OCI-LY3 (cell line): Measurements from ENCODE around the gene SDHAF2.

ENCODE experiments used
- H2AFZ ChIP-seq: fragments of 200-600, 300-600 bp; shearing (Covaris generic); 2 replicates; pipeline ENCODE4 v1.6.0; 2014; ENCODE audit warnings: antibody characterized with exemption, low read depth, low read length
- H3K27ac ChIP-seq: fragments of 200-600, 300-600 bp; sonication (generic); 2 replicates; pipeline ENCODE4 v1.5.1; 2014; ENCODE audit warnings: mild to moderate bottlenecking, low read length, moderate library complexity, mixed read lengths
- H3K27me3 ChIP-seq: fragments of 200-600, 300-600 bp; sonication (generic); 2 replicates; pipeline ENCODE4 v1.6.1; 2014; ENCODE audit warnings: low read depth, low read length, mixed read lengths
- H3K36me3 ChIP-seq: fragments of 200-600, 300-600 bp; sonication (generic); replicated peaks from 2 replicates; pipeline ENCODE3; 2014; ENCODE audit warnings: low read depth, low read length, mixed read lengths
- H3K4me1 ChIP-seq: fragments of 300-600, 200-600 bp; sonication (generic); 2 replicates; pipeline ENCODE4 v1.6.1; 2014; ENCODE audit warnings: low read length, mixed read lengths
- H3K4me2 ChIP-seq: fragments of 200-600, 300-600 bp; sonication (generic); 2 replicates; pipeline ENCODE4 v1.6.1; 2014; ENCODE audit warnings: low read length, mixed read lengths
- H3K4me3 ChIP-seq: fragments of 300-600, 200-600 bp; sonication (generic); 2 replicates; pipeline ENCODE4 v1.5.1; 2014; ENCODE audit warnings: antibody characterized with exemption, mild to moderate bottlenecking, low read length, moderate library complexity
- H3K79me2 ChIP-seq: fragments of 300-600, 200-600 bp; shearing (Covaris generic); 2 replicates; pipeline ENCODE4 v1.6.1; 2014; ENCODE audit warnings: mild to moderate bottlenecking, low read length, mixed read lengths
- H3K9ac ChIP-seq: fragments of 300-600, 200-600 bp; shearing (Covaris generic); 2 replicates; pipeline ENCODE4 v1.6.0; 2014; ENCODE audit warnings: mild to moderate bottlenecking, low read length, moderate library complexity
- H3K9me3 ChIP-seq: fragments of 200-600, 300-600 bp; shearing (Covaris generic); 2 replicates; pipeline ENCODE4 v1.6.1; 2014; ENCODE audit warnings: low read length, mixed read lengths; ENCODE audit not compliant: insufficient read depth
- H4K20me1 ChIP-seq: fragments of 200-600, 300-600 bp; sonication (generic); 2 replicates; pipeline ENCODE4 v1.6.1; 2016; ENCODE audit warnings: low read length, mixed read lengths; ENCODE audit not compliant: insufficient read depth
- CTCF ChIP-seq: fragments of 200-600, 300-600 bp; sonication (generic); IDR thresholded peaks from 2 replicates; pipeline ENCODE4 v1.5.1; 2014; ENCODE audit warnings: antibody characterized with exemption, low read length, low read depth
- EZH2phosphoT487 ChIP-seq: fragments of 200-600 bp; shearing (Covaris generic); IDR thresholded peaks from 2 replicates; pipeline ENCODE4 v1.6.1; 2018; ENCODE audit warnings: antibody characterized with exemption, mixed run types, low read depth

The SDHAF2 gene

GRCh38 chr11:61486011-61486620, 56.2 kb downstream of the SDHAF2 start:
- Histone ChIP-seq H3K9ac (no peak overlapping the region), H3K79me2 (no peaks in the 10 kb centered on the region), H3K36me3 (no peaks in the 10 kb centered on the region), H3K9me3 (no peaks in the 10 kb centered on the region), H3K27me3 (no peaks in the 10 kb centered on the region), H3K4me1 (no peaks in the 10 kb centered on the region), H4K20me1 (no peaks in the 10 kb centered on the region), H2AFZ (no peak overlapping the region), H3K27ac (no peak overlapping the region), H3K4me2 (no peak overlapping the region), H3K4me3 (no peak overlapping the region)
- TF ChIP-seq CTCF (no peak), EZH2phosphoT487 (no peak)

GRCh38 chr11:61486779-61487178, 56.9 kb downstream of the SDHAF2 start:
- H3K9me3 ChIP-seq, result no peaks in the 10 kb centered on the region
- TF ChIP-seq CTCF (no peak), EZH2phosphoT487 (no peak)
- H3K79me2 ChIP-seq, result no peaks in the 10 kb centered on the region
- H4K20me1 ChIP-seq, result no peaks in the 10 kb centered on the region
- no peaks in the 10 kb centered on the region for H3K4me1 ChIP-seq
- H3K4me3 ChIP-seq, result no peak overlapping the region
- H3K9ac ChIP-seq, result no peak overlapping the region
- no peak overlapping the region for H3K27ac ChIP-seq
- no peak overlapping the region for H3K4me2 ChIP-seq
- no peaks in the 10 kb centered on the region for H3K36me3 ChIP-seq
- H3K27me3 ChIP-seq, result no peaks in the 10 kb centered on the region
- no peak overlapping the region for H2AFZ ChIP-seq

GRCh38 chr11:61487342-61488025, 57.6 kb downstream of the SDHAF2 start:
- Histone ChIP-seq H4K20me1 (no peaks in the 10 kb centered on the region), H3K4me3 (no peak overlapping the region), H3K9me3 (no peaks in the 10 kb centered on the region), H3K27me3 (no peaks in the 10 kb centered on the region), H3K4me2 (no peak overlapping the region), H3K9ac (no peak overlapping the region), H2AFZ (no peak overlapping the region), H3K4me1 (no peaks in the 10 kb centered on the region), H3K79me2 (no peaks in the 10 kb centered on the region), H3K27ac (no peak overlapping the region), H3K36me3 (no peaks in the 10 kb centered on the region)
- TF ChIP-seq EZH2phosphoT487 (no peak), CTCF (no peak)

- H3K4me3 ChIP-seq, result no peak overlapping the region
- H3K36me3 ChIP-seq, result no peaks in the 10 kb centered on the region
- H3K4me2 ChIP-seq, result no peak overlapping the region
- H2AFZ ChIP-seq, result no peak overlapping the region
- no peaks in the 10 kb centered on the region for H4K20me1 ChIP-seq
- H3K27me3 ChIP-seq, result no peaks in the 10 kb centered on the region
- no peak for TF ChIP-seq EZH2phosphoT487
- TF ChIP-seq CTCF, result no peak
- no peaks in the 10 kb centered on the region for H3K4me1 ChIP-seq
- H3K9me3 ChIP-seq, result no peaks in the 10 kb centered on the region
- no peak overlapping the region for H3K9ac ChIP-seq
- no peak overlapping the region for H3K27ac ChIP-seq
- no peaks in the 10 kb centered on the region for H3K79me2 ChIP-seq
Measured at GRCh38 chr11:61488651-61489291, 58.8 kb downstream of the SDHAF2 start.
